ENCODE measurements around the gene PRM3. TPM values are rescaled to one million over a fixed set of nuclear protein-coding genes. Genes with fewer than 3 reads are reported as not detected.

The PRM3 gene
- total RNA-seq, 2 donors from 2014 or later, result not detected

DNA sequence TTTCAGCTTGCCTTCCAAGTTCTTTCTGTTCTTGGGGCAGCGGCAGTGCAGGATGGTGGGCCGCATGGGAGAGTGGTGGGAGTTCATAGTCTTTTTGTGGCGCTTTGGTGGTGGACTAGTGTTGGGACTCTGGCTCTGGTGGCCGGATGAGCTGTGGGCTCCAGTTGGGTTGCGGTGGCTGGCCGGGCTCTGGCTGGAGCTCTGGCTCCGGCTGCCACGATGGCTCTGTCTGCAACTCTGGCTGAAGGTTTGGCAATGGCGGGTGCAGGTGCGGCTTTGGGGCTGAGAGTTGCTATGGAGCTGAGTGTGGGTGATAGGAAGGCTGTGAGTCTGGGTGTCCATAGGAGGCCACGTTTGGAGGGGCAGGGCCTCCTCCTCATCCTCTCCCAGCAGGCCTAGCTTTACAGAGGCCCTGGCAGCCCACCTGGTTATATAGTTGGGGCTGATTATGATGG lies 4.5 kb downstream of the PRM3 start, which contains the start of gene TNP2:
TNP2 (minus strand) TSS at position 405 of the 455 bp plus-strand sequence; CDS start at position 342, 63 bp downstream.
- Mint-ChIP-seq H3K27ac (no peak within 1 kb of the TSS), H3K27me3 (peaks cover 16 to 28% of the 10 kb centered on the region in 2 donors), H3K9me3 (no peaks in the 10 kb centered on the region), H3K4me3 (no peak within 1 kb of the TSS), H3K4me1 (ENCODE audit: low read depth in 2 of 2) (peaks cover 8 to 9% of the 10 kb centered on the region in 2 donors), H3K36me3 (no peaks in the 10 kb centered on the region)
- ATAC-seq, result no peak
- no peak for DNase-seq (ENCODE audit: low spot score)

DNA sequence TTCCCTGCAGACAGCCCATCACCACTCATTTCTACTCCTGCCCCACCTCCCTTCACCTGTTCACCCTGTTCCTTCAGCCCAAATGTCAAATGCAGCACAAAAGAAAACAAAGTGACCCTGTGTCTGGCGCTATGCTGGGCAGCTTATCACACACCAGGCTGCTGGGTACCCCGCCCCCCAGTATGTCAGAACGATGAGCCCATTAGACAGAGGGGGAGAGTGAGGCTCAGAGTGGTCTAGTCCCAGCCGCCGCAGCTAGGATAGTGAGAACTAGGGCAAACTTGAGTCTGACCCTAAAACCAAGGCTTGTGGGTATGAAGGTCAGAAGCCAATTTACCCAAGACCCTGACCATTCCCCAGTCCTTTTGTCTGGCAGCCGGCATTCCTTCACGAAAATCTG lies 8.3 kb downstream of the PRM3 start:
- H3K4me3 Mint-ChIP-seq, result no peak overlapping the region
- H3K27ac Mint-ChIP-seq, result no peak overlapping the region
- H3K27me3 Mint-ChIP-seq, result peaks cover 18 to 23% of the 10 kb centered on the region in 2 donors
- peaks cover 22 to 29% of the 10 kb centered on the region in 2 donors for H3K4me1 Mint-ChIP-seq (ENCODE audit: low read depth in 2 of 2)
- ATAC-seq (no peak), DNase-seq (ENCODE audit: low spot score) (no peak)
- H3K36me3 Mint-ChIP-seq, result no peaks in the 10 kb centered on the region
- no peaks in the 10 kb centered on the region for H3K9me3 Mint-ChIP-seq

- Mint-ChIP-seq H3K27me3 (peaks cover 14 to 26% of the 10 kb centered on the region in 2 donors), H3K27ac (peak overlapping the region; percentile 48 to 58), H3K9me3 (no peaks in the 10 kb centered on the region), H3K4me3 (peak overlapping the region; percentile 56), H3K4me1 (ENCODE audit: low read depth in 2 of 2) (peaks cover 29 to 38% of the 10 kb centered on the region in 2 donors), H3K36me3 (no peaks in the 10 kb centered on the region)
- peak in 1 of 2 donors; percentile 3 for ATAC-seq
- DNase-seq (ENCODE audit: low spot score), result no peak
Observed at GRCh38 chr16:11264155-11264832, 9.1 kb downstream of the PRM3 start.

GRCh38 chr16:11263737-11264136 lies 9.7 kb downstream of the PRM3 start:
- H3K36me3 Mint-ChIP-seq, result no peaks in the 10 kb centered on the region
- H3K4me1 Mint-ChIP-seq (ENCODE audit: low read depth in 2 of 2), result peaks cover 34 to 43% of the 10 kb centered on the region in 2 donors

GRCh38 chr16:11262915-11263314 lies 10.5 kb downstream of the PRM3 start:
- H3K4me1 Mint-ChIP-seq (ENCODE audit: low read depth in 2 of 2), result peaks cover 41 to 50% of the 10 kb centered on the region in 2 donors

More at GRCh38 chr16:11263737-11264136, 9.7 kb downstream of the PRM3 start:
- Mint-ChIP-seq H3K4me3 (peak overlapping the region; percentile 56), H3K27ac (peak overlapping the region; percentile 48 to 58), H3K27me3 (peaks cover 12 to 26% of the 10 kb centered on the region in 2 donors), H3K9me3 (no peaks in the 10 kb centered on the region)
- ATAC-seq (peak; percentile 81 to 86), DNase-seq (ENCODE audit: low spot score) (no peak)

DNA sequence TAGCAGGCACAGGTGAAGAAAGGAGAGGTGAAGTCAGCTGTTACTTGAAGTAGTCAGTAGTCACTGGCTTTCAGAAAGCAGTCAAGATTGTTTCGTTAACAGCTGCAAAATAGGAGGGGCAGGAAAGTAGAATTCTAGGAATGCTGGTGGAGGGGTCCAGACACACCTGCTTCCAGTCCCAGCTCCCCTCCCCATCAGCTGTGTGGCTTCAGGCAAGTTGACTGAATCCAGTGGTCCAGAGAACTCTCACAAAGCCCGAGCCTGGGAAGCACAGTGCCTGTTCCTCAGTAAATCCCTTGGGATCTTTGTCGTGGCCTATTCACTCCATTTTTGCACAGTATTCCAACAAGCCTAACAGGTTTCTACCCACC lies 12.8 kb downstream of the PRM3 start:
- H3K27ac Mint-ChIP-seq, result peak overlapping the region; percentile 75 to 79
- peaks cover 49 to 60% of the 10 kb centered on the region in 2 donors for H3K4me1 Mint-ChIP-seq (ENCODE audit: low read depth in 2 of 2)
- no peaks in the 10 kb centered on the region for H3K9me3 Mint-ChIP-seq
- no peak for ATAC-seq
- H3K36me3 Mint-ChIP-seq, result no peaks in the 10 kb centered on the region
- DNase-seq (ENCODE audit: low spot score), result no peak
- H3K4me3 Mint-ChIP-seq, result no peak overlapping the region
- H3K27me3 Mint-ChIP-seq, result peaks cover 0 to 18% of the 10 kb centered on the region in 2 donors

More at GRCh38 chr16:11262915-11263314, 10.5 kb downstream of the PRM3 start:
- DNase-seq (ENCODE audit: low spot score) (no peak), ATAC-seq (no peak)
- H3K4me3 Mint-ChIP-seq, result peak overlapping the region; percentile 26
- no peaks in the 10 kb centered on the region for H3K9me3 Mint-ChIP-seq
- H3K27ac Mint-ChIP-seq, result peak overlapping the region in 1 of 2 donors; percentile 58
- H3K27me3 Mint-ChIP-seq, result peaks cover 4 to 18% of the 10 kb centered on the region in 2 donors
- no peaks in the 10 kb centered on the region for H3K36me3 Mint-ChIP-seq

- Mint-ChIP-seq H3K4me1 (ENCODE audit: low read depth in 2 of 2) (peaks cover 49 to 60% of the 10 kb centered on the region in 2 donors), H3K4me3 (peak overlapping the region; percentile 59), H3K9me3 (no peaks in the 10 kb centered on the region), H3K27me3 (peaks cover 0 to 18% of the 10 kb centered on the region in 2 donors), H3K36me3 (no peaks in the 10 kb centered on the region), H3K27ac (peak overlapping the region; percentile 75 to 79)
- DNase-seq (ENCODE audit: low spot score) (no peak), ATAC-seq (no peak)
Observed at GRCh38 chr16:11259655-11260595, 13.5 kb downstream of the PRM3 start.

GRCh38 chr16:11258553-11259492 lies 14.6 kb downstream of the PRM3 start:
- peak overlapping the region; percentile 59 for H3K4me3 Mint-ChIP-seq
- DNase-seq (ENCODE audit: low spot score) (peak; percentile 74), ATAC-seq (peak; percentile 3 to 29)
- H3K27ac Mint-ChIP-seq, result peak overlapping the region; percentile 75 to 79
- peaks cover 1% of the 10 kb centered on the region for H3K36me3 Mint-ChIP-seq
- H3K4me1 Mint-ChIP-seq (ENCODE audit: low read depth in 2 of 2), result peaks cover 41 to 50% of the 10 kb centered on the region in 2 donors
- no peaks in the 10 kb centered on the region for H3K9me3 Mint-ChIP-seq
- H3K27me3 Mint-ChIP-seq, result peaks cover 0 to 17% of the 10 kb centered on the region in 2 donors

DNA sequence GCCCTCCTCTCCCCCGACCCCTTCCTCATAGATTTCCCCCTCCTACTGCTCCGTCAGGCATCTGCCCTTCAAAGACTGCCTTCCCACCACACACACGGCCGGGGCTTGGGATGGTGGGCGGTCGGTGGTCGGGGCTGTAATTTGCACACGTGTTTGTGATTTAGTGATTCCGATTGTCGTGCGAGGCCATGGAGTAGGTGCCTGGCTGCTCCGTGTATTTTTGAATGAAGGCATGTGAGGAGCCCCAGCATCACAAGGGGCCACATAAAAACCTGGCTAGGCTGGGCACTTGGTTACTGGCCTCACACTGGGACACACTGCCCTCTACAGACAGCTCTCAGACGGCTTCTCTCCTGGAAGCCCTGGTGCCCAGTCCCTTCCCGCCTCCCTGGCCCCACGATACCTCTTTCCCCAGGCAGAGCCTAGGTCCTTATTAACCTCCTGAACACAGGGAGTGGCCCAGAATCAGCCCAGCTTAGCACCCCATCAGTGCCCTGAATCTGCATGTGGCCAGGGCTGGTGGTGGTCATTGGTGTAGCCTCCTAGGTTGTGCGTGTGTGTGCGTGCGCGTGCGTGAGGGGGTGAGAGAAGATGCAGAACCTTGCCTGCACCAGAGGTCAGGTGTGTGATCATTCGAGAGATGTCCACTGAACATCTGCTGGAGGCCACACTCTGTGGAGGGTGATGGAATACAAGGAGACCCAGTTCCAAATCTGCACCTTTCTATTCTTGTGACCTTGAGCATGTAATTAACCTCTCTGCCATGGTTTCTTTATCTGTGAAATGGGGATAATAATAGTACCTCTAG lies 16.1 kb downstream of the PRM3 start:
- peaks cover 43 to 49% of the 10 kb centered on the region in 2 donors for H3K4me1 Mint-ChIP-seq (ENCODE audit: low read depth in 2 of 2)
- no peaks in the 10 kb centered on the region for H3K9me3 Mint-ChIP-seq
- H3K27me3 Mint-ChIP-seq, result peaks cover 0 to 8% of the 10 kb centered on the region in 2 donors
- H3K36me3 Mint-ChIP-seq, result peaks cover 14% of the 10 kb centered on the region
- peak overlapping the region; percentile 88 for H3K4me3 Mint-ChIP-seq
- DNase-seq (ENCODE audit: low spot score), result peak; percentile 71
- H3K27ac Mint-ChIP-seq, result peak overlapping the region; percentile 79 to 93
- ATAC-seq, result no peak

DNA sequence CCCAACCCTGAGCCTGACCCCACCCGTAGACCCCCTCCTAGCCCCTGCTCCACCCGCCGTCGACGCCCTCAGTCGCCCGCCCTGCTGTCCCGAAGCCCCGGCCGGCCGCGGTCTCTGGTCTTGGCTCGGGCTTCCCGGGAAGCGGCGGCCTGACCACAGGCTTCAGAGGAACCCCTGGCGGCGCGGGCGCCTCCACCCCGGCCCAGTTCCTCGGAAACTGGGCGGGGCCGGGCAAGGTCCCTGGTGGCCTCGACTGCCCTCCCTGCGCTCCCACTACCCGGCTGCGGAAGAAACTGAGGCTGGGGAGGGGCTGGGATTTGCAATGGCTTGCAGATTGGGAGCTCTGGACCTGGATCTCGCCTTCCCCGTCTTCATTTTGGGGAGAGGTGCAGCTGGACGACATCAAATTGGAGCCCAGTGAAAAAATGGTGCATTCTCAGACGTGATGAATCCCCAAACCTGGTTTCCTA lies 16.7 kb downstream of the PRM3 start:
- H3K4me3 Mint-ChIP-seq, result peak overlapping the region; percentile 88
- peak overlapping the region; percentile 79 to 93 for H3K27ac Mint-ChIP-seq
- no peak for ATAC-seq
- peaks cover 49 to 54% of the 10 kb centered on the region in 2 donors for H3K4me1 Mint-ChIP-seq (ENCODE audit: low read depth in 2 of 2)
- peak; percentile 70 for DNase-seq (ENCODE audit: low spot score)
- no peaks in the 10 kb centered on the region for H3K9me3 Mint-ChIP-seq
- peaks cover 14% of the 10 kb centered on the region for H3K36me3 Mint-ChIP-seq
- peaks cover 0 to 8% of the 10 kb centered on the region in 2 donors for H3K27me3 Mint-ChIP-seq

DNA sequence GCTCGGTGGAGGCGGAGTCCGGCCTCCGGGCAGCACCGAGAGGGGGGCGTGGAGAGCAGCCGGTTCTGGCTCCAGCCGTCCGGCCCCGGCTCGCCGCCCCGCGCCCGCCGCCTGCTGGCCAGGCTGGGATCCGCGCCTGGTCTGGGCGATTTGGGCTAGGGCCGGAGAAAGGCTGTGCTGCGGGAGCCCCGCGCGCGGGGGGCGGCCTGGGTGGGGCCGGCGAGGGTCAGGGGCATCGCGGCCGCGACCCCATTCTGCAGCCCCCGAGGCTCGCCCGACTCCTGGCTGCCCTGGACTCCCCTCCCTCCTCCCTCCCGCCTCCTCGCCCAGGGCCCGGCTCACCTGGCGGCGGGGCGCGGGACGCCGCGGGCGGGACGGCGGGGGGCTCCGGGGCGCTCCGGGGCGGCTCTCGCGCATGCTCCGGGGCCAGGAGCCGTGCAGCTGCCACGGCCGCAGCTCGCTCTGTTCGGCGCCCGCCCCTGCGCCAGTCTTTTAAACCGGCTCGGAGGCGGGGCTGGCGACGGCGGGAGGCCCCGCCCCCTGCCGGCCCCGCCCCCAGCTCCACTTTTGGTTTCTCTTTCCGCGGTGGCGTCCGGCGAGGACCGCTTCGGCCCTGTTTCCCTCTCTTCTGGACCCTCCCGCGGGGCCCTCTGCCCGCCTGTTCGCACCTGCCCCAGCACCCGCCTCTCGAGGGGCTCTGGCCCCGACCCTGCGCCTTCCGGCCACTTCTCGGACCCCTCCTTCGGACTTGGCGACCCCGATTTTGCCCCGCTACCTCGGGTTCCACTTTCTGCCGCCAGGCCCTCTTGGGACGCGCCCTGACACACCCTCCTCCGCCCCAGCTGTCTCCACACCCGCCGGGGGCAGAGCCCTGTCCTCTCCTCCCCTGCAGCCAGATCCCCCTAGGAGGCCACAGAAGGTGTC lies 17.4 kb downstream of the PRM3 start, which contains the start of gene SOCS1:
SOCS1 (minus strand) TSS at position 468 of the 924 bp plus-strand sequence. CDS start 726 bp downstream, outside the sequence.
- peak; percentile 79 to 82 for ATAC-seq
- Mint-ChIP-seq H3K4me1 (ENCODE audit: low read depth in 2 of 2) (peaks cover 50 to 56% of the 10 kb centered on the region in 2 donors), H3K36me3 (peaks cover 14% of the 10 kb centered on the region), H3K27ac (peak within 1 kb of the TSS; percentile 98 to 99), H3K27me3 (peaks cover 0 to 8% of the 10 kb centered on the region in 2 donors), H3K4me3 (peak within 1 kb of the TSS; percentile 99), H3K9me3 (no peaks in the 10 kb centered on the region)
- peak; percentile 96 for DNase-seq (ENCODE audit: low spot score)
